D721Med (cell line): ENCODE results near the gene CENPT.

Source experiments
- DNase-seq: peaks from one replicate; pipeline ENCODE4 v3.0.0; 2011; ENCODE audit warnings: low spot score; ENCODE audit not compliant: insufficient read length
- FAIRE-seq: peaks from 2 replicates; lab custom pipeline; 2011; peaks lifted over from hg19 to GRCh38; lab: Jason Lieb, UNC
- TF ChIP-seq, protein P1 (sequence below): IDR thresholded peaks from 2 replicates; pipeline ENCODE4 v1.5.1; 2012; ENCODE audit warnings: mild to moderate bottlenecking, control low read depth; ENCODE audit not compliant: insufficient read depth; ENCODE audit errors: missing control alignments

CENPT gene

DNA sequence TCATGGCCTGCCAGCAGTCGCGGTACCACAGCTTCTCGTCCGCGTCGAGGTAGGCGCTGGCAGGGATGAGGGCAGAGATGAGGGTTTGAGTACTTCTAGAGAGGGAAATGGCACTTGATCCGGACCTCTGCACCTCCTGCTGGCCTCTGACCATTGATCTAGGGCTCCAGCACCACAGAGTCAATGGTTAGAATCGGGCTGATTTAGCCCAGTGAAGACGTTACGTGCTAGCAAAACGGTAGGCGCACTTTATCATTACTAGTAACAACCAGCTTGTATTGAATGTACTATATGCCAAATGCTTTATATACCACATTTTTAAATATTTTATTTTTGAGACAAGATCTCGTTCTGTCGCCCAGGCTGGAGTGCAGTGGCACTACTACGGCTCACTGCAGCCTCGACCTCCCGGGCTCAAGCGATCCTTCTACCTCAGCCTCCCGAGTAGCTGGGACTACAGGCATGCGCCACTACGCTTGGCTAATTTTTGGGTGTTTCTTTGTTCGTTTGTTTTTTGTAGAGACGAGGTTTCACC is 40.3 kb downstream of the CENPT start:
- TF ChIP-seq, protein P1, sequence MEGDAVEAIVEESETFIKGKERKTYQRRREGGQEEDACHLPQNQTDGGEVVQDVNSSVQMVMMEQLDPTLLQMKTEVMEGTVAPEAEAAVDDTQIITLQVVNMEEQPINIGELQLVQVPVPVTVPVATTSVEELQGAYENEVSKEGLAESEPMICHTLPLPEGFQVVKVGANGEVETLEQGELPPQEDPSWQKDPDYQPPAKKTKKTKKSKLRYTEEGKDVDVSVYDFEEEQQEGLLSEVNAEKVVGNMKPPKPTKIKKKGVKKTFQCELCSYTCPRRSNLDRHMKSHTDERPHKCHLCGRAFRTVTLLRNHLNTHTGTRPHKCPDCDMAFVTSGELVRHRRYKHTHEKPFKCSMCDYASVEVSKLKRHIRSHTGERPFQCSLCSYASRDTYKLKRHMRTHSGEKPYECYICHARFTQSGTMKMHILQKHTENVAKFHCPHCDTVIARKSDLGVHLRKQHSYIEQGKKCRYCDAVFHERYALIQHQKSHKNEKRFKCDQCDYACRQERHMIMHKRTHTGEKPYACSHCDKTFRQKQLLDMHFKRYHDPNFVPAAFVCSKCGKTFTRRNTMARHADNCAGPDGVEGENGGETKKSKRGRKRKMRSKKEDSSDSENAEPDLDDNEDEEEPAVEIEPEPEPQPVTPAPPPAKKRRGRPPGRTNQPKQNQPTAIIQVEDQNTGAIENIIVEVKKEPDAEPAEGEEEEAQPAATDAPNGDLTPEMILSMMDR: no peak
- DNase-seq: no peak
- FAIRE-seq: no peak

DNA sequence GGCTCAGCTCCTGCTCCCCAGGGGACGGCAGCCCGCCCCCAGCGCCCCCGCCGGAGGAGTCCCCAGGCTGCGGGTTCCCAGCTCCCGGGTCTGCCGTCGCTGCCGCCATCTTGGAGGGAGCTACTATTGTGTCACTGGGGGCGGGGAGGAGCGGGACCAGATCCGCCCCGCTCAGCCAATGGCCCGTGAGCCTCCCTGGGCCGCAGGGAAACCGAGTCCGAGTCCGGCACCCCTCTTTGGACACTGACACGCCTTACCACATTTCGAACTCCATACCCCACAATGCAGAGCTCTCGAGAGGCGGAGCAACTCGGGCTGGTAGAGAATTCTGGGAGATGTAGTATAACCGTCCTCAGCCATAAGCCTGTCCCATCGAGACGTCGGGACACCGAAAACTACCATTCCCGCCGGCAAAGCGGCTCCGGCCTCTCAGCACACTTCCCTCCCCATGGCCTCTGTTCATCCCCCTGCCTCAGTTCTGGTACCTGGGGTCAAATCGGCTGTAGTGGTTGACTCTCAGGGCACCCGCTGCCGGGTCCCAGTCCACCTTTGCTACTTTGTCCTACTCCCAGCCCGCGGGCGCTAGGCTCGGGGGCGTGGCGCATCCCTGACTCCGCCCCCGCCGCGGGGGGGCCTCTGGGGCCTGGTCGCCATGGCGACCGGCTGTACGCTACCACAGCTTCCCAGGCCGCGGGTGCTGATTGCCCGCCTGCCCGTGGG is 40.9 kb downstream of the CENPT start, which contains the start of the genes RANBP10 and TSNAXIP1:
TSS of gene RANBP10 (minus strand) at position 133 of the 720 bp plus-strand sequence. CDS start at position 109, 24 bp downstream.
TSS of gene TSNAXIP1 (plus strand) at position 462 of the 720 bp plus-strand sequence. CDS start 261 bp downstream, outside the sequence.
- FAIRE-seq (no peak), DNase-seq (peak; percentile 63)
- TF ChIP-seq, protein P1: no peak

DNA sequence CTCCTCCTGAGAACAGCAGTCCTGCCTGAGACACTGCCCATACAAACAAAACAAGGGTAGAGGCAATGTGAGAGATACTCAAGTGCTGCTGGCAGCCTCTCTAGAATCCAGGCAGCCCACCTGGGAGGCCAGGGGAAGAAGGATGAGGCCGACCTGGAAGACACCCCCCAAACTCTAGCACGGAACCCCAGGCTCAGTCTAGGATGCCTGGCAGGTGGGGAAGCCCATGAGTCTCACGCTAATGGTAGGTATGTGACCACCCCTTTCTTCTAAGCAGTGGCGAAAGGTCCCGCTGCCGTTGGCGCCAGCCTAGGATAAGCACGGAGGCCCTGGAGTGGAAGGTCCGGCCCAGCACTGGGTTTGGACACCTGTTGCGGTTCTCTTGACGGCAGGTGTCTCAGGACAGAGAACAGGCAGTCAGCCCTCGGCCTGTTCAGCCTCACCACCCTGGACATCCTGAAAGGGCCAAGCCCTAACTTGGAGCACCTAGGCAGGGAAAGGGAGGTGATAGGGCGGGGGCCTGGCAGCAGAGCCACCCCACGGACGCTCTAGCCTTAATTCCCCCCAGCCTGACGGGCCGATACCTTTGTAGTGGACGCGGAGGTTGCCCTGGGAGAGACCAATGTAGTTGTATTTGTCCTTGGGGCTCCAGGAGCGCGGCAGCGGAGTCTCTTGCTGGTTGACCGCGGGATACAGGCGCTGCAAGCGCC is 41.6 kb downstream of the CENPT start:
- TF ChIP-seq, protein P1: no peak
- no peak for DNase-seq
- no peak for FAIRE-seq

DNA sequence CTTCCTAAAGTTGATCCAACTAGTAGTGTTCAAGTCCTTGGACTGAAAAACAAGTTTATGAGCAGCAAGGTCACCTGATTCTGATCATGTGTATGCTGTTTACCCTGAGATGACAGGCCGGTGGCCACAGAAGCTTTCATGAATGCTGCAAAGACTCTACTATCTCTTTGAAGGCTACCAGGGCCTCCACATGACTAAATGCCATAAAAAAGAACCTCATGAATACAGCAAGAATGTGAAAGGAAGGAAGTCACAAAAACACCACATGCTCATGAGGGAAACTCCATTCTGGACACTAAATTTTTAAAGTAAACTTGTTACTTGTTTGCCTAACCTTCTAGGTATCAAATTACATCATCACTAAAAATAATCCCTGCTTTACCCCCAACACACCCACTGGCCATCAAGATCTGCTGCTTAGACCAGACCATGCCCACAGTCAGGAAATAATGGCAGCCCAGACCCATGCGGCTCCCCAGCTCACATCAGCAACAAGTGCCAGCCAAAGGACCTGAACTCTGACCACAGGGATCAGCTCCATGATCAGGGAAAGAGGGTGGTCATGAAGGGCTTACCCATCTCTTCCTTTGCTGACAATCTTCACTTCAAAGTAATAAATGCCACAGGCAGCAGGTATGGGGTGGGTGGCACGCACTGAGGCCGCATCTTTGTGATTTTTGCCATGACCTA is 42.5 kb downstream of the CENPT start:
- FAIRE-seq (no peak), DNase-seq (no peak)
- TF ChIP-seq, protein P1: no peak

DNA sequence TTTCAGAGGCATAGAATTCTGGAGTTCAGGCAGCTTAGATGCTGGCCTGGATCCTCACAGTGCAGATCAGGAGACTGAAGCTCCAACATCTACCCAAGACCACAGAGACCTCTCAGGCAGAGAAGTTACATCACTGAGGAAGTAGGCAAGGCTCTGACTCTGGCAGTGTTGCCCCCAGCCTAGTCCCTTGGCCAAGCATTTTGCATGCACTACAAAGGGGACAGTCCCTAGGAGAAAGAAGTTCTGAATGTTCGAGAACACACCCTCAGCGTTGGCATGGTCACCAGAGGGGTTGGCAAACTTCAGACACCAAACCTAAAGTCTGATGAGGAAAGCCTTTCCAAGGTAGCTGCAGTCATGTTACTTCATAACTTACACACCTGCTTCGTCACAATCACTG is 43.6 kb downstream of the CENPT start:
- TF ChIP-seq, protein P1: no peak
- FAIRE-seq: no peak
- no peak for DNase-seq

DNA sequence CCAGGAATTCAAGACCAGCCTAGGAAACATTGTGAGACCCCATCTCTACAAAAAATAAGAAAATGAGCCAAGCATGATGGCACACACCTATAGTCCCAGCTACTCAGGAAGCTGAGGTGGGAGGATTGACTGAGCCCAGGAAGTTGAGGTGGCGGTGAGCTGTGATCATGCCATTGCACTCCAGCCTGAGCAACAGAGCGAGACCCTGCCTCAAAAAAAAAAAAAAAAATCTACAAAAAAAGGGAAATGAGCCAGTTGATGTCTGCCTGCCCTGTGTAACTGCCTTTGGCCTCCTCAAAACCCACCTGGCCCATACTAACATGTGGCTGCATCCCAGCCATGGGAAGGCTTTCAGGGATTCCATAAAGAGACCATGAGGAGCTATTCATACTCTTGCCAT is 45.6 kb downstream of the CENPT start:
- TF ChIP-seq, protein P1: no peak
- no peak for DNase-seq
- no peak for FAIRE-seq
